Daoy (cell line): ENCODE results near the gene SYNDIG1. TPM values are rescaled to one million over a fixed set of nuclear protein-coding genes. Genes with fewer than 3 reads are reported as not detected.
"Not testable (repeated sequence)": the region's sequence is repeated elsewhere in the genome, so short reads cannot be mapped to it uniquely, and the experiment has no call there.

Source experiments
- DNase-seq: peaks from one replicate; pipeline ENCODE4 v3.0.0-alpha.2; 2015; ENCODE audit warnings: low read depth
- total RNA-seq: library from RNA; depleted of rRNA; stranded (reverse); fragments of >200 nt; shearing (Covaris generic); gene quantifications from 2 replicates; pipeline ENCODE4 v1.2.3, GENCODE V29; 2014

The SYNDIG1 gene
- total RNA-seq, 1 experiment from 2014 or later: 0.91 TPM

DNA sequence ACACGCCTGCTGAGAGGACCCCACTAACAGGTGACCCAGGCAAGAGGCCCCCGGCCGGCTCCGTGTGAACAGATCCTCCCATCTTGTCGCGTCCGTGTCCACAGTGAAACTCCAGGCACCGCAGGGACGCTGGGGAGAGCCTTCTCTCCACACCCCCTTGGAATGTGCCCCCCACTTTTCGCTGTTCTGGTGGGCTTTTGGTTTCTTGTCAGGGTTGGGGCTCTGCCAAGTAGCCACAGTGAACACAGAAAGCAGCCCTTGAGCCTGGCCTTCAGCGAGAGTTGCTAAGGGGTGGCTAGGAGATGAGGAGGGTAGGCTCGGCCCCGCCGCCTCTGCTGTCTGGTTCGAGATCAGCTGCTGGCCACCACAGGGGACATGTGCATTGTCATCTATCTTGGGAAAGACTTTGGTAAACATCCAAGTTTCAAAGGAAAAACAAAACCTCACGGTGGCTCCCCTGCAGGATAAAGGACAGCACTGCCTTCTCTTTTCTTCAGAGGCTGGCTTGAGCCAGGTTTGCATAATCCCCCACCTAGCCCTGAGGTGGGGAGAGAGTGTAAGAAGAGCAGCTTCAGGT lies 22.7 kb downstream of the SYNDIG1 start:
- no peak for DNase-seq

DNA sequence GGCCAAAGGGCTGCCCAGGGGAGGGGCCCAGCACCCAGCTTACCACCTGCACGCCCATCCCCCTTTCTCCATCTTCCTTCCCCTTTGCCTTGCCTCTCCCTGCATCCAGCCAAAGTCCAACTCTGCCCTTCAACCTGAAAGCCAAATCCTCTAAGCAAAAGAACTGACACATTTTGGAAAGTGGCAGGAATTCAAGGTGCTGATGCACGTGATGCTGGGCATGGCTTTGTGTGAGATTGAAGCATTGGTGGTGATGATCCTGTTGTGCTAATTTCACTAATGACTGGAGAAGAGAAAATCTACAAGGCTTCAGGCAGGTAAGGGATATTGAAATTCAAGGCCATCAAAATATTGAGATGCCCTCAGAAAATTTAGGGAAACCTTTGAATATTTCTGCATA lies 23.3 kb downstream of the SYNDIG1 start:
- DNase-seq: no peak

DNA sequence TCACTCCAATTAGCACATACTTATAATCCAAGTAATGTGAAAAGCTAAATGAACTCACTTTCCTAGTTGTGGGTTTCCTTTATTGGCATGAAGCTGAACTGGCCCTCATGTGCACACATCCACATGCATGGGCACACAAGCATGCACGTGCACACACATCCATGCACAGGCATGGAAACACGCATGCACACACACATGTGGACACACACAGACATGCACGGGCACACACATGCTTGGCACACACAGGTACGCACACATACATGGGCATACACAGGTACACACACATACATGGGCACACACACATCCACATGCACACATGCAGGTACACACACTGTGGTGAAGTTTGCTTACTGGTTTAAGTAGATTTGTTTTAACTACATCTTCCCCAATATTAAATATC lies 23.8 kb downstream of the SYNDIG1 start:
- no peak for DNase-seq

DNA sequence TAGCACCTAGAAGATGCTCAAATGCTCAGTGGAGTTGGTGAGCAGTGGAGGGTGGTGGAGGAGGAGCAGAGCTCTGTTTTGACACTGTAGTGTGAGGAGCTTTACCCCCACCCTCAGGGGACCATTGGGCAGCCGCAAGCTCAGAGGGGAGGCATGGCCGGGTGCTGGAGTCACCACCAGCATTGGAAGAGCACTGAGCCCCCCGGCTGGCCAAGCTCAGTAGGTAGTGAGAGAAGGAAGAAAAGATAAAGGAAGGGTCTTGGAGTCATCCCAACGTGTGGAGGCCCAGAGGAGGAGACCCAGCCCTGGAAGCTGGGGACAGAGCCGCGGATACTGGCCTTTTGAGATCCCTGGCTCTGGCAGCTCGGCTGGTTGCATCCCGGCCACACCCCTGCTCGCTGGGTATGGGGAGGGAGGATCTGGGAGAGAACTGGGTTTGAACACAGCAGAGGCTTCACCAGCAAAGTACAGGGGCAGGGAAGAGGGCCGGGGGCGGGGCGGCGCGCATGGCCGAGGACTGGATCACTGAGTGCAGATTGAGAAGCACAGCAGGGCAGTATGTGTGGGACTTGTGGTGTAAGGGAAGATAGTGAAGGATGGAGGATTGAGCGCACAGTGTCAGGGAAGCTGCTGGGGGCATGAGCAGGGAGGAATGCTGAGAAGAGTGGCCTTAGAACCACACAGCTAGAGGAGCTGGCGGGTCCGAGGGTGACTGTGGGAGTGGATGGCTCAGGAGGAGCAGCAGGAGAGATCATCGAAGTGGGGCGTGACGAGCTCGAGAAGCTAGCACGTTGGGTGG lies 24.4 kb downstream of the SYNDIG1 start:
- DNase-seq: no peak

DNA sequence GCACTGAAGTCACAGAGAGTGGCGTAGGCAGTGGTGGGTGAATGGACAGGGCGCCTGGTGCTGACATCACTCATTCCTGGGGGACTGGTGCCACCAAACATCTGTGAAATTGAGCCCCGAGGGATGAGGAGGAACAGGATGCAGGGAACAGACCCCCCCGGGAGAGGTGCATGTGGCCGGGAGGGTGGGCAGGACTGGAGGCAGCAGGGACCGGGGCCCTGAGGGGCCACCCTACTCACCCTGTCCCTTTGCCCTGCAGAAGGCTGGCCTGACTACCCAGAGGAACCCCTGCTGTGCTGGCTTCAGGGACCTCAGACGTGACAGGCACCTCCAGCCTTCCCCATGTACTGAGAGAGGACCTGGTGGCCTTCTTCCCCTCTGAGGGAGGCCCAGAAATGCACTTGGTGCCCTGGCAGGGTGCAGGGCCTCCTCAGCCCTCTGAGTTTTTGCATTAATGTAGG lies 25.1 kb downstream of the SYNDIG1 start:
- DNase-seq: no peak

DNA sequence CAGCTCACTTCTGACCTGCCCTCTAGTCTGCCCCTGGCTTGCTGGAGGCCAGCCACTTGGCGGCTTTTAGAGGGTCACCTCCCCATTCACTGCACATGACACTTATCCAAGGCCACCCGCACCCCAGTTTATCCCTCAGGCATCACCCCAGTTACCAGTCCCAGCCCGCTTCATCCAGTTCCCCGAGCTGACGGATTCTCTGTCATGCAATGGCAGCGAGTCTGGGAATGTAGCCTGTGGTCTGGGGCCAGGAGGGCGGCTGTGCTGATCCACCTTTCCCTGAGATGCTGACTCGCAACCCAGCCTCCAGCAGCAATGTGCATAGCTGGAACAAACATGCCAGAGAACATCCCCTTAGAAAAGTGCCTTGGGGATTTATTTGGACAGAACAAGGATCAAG lies 25.8 kb downstream of the SYNDIG1 start:
- DNase-seq: no peak

DNA sequence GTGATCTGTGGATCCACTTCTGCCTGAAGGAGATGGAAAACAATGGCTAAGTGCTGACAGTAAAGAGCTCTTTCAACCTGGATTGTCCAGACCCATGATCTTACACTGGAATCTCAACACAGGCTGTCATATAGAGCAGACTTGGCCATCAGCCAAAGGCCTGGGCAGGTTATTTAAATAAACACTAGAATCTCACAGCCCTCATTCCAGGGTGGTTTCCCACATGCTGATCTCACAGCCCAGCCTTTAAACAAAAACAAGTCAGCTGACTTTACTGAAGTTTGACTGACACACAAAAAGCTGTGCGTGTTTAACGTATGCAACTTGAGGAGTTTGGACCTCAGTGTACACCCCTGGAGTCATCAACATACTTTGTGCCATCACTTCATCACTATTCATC lies 28.4 kb downstream of the SYNDIG1 start:
- peak; percentile 19 for DNase-seq

DNA sequence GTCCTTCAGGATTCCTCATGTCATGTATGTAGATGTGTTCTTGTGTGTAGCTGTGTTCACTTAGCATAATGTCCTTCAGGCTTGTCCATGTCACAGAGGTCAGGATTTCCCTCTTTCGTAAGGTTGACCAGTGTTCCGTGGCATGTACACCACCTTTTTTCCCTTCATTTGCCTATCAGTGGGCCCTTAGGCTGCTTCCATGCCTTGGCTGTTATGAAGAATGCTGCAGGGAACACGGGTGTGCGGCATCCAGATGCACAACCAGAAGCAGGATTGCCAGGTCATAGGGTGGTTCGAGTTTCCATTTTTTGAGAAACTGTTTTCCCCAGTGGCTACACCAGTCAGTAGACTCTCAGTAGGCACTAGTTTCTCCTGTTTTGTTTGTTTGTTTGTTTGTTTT lies 29.2 kb downstream of the SYNDIG1 start:
- DNase-seq: no peak

DNA sequence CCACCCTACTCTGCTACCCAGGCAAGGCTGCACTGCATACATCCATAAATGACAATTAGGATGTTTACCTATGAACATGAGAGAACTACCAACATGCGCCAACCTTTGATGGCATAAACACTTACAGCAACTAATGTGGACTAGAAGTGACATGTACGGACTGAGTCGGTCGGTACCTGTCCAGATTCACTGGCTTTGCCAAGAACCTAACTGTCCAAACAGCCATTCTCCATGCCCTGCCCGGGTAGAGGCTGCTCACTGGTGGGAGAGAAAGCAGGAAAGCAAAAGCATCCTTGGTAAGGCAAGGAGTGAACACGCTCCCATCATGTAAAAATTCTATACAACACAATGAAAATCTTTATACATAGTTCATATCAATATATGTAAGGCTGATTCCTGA lies 30.0 kb downstream of the SYNDIG1 start:
- no peak for DNase-seq

DNA sequence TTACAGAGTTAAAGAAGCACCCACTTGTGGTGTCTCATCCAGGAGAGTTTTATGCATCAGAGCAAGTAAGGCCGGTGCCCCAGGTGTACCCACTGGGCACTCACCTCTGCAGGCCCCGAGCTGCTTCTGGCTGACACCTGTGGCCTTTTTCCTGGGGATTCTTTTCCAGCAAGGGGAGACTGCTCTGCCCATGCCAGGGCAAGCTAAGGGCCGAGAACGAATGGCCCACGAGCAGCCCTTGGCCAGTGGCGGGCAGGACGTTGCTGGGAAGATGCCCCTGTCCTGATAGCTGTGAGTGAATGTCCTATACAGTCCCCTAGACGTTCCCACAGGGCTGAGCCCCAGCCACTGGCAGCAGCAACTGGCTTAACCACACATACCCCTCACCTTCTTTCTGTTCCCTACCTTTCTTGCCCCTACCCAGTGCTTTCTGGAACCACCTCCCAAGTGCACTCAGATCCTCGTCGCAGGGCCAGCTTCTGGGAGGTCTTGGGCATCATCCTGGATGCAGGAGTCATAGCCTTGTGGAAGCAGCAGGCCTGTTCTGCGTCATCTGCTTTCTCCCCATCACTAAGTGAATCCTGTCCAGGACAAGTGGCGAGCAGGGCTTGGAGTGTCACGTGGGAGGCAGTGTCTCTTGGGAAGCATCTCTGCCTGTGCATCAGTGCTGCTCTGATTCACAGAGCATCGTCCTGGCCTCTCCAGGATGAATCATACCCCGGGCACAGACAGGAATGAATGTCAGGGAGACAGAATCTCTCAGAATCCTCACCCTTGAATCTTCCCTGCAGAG lies 32.5 kb downstream of the SYNDIG1 start:
- DNase-seq: peak; percentile 13

DNA sequence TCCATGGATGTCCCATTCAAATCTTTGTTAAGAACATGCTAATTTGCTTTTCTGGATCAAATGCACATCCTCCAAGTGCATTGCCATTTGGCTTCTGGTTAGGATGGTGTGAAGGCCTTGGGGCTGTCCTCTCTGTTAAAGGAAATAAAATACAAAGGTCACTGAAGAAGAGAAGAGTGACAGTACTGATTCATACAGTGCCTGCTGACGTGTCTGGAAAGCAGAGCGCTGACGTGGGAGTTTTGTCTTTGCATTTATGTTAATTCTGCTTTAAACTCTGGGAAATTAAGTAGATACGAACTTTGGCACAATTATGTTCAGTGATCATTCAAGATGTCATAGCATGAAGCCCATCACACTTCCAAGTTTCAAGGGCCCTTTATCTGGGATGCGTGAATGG lies 33.2 kb downstream of the SYNDIG1 start:
- DNase-seq: no peak

DNA sequence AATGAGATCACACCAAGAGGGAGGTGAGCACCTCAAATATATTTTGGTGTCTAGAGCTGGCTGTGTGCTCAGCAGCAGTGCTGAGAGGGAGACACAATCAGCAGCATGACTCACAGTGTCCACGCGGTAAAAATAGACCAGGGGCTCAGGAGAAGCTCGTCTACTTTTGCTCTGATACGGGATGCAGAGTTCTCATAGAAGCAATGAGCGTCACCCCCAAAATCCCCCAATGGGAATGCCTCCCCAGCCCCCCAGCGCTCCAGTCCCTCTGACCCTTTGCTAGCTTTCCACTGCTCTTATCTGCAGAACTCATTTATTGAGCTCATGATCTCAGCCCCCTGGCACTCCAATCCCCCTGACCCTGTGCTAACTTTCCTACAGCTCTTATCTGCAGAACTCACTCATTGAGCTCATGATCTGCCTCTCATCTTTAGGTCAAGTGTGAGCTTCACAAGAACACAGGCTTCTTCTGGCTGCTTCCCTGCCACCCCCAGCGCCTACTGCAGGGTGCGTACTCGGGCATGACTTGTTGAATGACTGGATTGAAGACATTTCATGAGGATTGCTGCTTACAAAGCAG lies 34.0 kb downstream of the SYNDIG1 start:
- DNase-seq: no peak

DNA sequence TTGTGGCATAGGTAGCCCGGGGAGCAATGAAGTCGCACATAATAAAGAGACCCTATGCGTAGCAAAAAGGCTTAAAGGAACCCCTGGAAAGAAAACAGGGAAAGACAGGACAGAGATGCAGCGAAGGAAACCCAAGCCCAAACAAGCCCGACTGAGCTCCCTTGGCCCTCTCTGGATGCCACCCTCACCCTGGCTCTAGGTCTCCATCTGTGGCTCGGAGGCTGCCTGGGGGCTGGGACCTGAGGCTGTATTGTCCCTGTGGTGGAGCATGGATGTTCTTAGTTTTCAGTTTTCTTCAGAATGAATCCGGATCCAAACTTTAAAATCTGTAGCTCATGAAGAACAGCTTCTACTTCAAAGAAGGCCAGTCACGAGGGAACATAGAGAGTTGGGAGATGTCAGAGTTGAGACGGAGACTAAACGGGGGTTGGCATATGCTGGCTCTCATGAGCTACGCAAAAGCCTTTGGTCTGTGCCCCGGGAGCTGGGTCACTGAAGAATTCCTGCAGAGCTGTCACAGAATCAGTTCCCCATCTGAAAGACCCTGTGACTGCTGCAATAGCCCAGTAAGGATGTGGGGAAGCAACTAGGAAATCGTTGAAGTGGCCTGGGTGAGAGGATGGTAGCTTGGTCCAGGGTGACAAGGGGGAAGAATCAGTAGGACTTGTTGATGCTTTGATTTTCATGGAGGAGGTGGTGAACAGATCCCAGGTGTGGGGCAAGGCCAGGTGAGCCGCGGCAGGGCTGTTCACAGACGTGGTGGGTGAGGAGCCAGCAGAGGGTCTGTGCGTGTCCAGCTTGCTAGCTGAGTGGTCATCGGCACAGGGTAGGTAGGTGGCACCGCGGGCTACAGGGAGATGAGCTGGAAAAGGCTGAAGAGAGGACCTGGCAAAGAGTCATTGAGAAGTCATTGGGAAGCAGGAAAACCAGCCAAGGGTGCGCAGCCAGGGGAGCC lies 35.2 kb downstream of the SYNDIG1 start:
- no peak for DNase-seq

DNA sequence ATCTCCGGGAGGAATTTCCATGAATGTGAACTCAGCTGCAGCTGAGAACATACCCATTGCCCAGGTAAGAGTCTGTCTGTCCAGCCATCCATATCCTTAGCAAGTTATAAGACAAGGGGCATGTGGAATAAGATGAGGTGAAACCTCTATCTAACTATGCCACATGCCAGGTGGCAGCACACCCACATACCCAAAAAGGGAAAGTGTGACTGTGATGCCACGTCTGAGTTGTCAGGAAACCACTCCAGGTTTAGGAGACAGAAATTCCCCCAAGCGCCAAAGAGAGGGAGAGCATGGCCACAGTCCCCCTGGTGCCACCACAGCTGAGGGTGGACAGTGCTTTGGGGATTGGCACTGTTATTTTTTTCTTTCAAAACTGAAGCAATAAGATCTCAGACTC lies 36.7 kb downstream of the SYNDIG1 start:
- DNase-seq: no peak

DNA sequence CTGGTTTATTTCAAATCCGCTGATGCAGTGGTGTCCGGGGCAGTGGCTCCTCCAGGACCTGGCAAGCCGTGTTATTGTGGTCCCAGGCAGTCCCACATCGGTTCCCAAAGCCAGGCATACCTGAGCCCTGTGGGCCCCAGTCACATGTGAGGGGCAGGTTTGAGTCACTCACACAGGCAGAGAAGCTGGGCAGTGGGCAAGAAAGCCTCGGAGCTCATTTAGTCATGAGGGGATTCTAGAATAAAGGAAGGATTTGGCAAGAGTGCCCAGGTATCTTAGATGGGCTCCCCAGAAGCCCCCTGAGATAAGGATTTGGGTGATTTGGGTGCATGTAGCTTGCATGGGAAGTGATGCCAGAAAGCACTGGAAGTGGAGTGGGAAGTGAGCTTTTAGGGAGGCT lies 37.3 kb downstream of the SYNDIG1 start:
- DNase-seq: no peak

DNA sequence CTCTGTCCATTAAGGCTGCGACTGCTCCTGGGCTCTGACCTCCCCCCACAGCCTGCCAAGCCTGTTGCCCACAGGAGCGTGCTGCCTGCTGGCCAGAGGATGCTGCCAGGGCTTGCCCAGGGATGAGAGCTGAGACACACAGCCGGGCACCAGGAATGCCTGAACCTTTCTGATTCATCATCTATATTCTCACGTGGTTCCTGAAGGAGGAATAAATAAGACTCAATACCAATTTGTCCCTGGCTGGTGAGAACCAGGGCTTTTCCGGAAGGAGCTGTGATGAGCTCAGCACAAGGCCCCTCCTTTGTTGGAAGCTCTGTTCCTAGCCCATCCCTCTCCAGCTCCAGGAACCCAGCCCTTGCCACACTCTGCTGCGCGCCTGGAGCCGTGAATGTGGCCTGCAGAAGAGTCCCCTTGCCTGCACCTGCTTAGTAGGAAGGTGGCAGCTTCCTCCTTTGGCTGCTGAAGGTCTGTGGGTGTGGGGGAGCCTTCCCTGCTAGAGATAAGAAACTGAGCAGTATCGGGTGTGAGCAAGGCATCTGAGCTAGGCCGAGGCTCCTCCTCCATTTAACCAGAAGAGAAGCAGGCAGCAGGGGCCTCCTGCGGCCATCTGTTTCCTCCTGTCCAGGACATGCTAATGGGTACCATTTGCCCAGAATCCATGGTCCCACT lies 37.9 kb downstream of the SYNDIG1 start:
- DNase-seq: no peak

DNA sequence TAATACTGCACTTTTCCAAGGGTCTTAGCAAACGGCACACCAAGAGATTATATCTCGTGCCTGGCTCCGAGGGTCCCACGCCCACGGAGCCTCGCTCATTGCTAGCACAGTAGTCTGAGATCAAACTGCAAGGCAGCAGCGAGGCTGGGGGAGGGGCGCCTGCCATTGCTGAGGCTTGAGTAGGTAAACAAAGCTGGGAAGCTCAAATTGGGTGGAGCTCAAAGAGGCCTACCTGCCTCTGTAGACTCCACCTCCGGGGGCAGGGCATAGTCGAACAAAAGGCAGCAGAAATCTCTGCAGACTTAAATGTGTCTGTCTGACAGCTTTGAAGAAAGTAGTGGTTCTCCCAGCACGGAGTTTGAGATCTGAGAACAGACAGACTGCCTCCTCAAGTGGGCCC lies 43.0 kb downstream of the SYNDIG1 start:
- DNase-seq: not testable (repeated sequence)

DNA sequence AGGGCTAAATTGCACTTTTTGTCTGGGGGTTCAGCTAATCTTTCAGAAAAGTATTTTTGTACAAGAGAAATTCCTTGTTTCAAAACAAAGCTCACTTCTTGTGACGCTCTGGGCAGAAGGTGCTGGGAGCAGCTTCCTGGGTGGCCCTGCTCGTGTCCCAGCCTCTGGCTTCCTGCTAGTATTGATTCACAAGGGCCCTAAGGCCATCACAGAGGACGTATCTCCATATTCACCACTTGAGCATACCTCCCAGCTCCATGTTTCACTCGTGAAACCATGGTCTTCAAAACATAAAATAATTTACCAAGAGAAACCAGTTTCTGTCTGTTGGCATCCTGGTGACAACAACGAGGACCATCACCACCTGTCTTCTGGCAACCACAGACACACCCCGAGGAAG lies 49.1 kb downstream of the SYNDIG1 start:
- no peak for DNase-seq

DNA sequence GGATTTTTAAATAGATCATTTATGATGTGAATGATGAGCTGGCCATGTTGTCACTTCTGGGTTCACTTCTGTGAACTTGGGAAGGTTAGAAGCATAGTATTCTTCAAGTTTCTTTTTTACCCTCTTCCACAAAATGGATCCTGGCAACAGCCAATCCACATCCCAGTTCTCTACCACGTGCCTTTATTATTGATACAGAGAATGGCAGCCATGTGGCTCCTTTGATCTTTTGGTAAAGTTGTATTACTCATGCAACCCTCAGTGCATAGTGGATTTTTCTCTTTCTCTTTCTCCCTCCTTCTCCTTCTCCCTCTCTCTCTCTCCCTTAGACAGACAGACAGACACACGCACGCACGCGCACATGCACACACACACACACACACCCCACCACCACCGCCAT lies 50.0 kb downstream of the SYNDIG1 start:
- no peak for DNase-seq

DNA sequence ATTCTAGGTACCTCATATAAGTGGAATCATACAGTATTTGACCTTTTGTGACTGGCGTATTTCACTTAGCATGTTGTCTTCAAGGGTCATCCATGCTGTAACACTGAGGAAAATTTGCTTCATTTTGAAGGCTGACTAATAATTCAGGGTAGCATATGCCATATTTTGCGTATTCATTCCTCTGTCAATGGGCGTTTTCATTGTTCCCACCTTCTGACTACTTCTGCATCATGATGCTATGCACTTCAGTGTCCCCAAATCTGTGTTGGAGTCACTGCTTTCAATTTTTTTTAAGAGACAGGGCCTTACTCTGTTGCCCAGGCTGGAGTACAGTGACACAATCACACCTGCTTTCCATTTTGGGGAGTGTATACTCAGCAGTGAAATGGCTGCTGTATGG lies 51.6 kb downstream of the SYNDIG1 start:
- no peak for DNase-seq
